ENCODE results near the gene NTSR2. TPM values are rescaled to one million over a fixed set of nuclear protein-coding genes. Genes with fewer than 3 reads are reported as not detected.

The NTSR2 gene
- total RNA-seq, 1 experiment from 2014 or later = not detected

DNA sequence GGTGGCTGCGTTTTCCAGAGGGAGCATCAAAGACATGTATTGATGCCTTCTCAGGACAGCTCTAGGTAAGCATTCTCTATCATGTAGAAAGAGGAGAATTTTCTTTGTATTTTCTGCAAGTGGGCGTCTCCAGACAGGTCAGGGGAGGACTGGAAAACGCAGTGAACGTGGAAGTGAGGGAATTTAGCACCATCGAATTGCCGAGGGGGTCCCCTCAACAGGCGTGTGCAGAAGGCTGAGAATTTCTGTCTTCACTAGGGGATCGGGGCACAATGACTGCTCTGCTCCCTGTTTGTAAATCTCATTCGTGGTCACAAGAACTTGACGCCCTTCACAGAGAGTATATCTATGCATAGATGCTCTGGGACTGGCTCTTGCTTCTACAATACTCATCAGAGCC lies 5.0 kb upstream of the NTSR2 start:
- DNase-seq (ENCODE audit: low spot score) = no peak
- Mint-ChIP-seq H3K4me1 (peaks cover 34% of the 10 kb centered on the region), H3K36me3 (no peaks in the 10 kb centered on the region), H3K27me3 (ENCODE audit: low read depth) (peaks cover 12% of the 10 kb centered on the region), H3K27ac (no peak overlapping the region), H3K9me3 (no peaks in the 10 kb centered on the region), H3K4me3 (no peak overlapping the region)
- ATAC-seq = no peak
- POLR2A ChIA-PET = no interaction called here
- TF ChIP-seq, protein P1, sequence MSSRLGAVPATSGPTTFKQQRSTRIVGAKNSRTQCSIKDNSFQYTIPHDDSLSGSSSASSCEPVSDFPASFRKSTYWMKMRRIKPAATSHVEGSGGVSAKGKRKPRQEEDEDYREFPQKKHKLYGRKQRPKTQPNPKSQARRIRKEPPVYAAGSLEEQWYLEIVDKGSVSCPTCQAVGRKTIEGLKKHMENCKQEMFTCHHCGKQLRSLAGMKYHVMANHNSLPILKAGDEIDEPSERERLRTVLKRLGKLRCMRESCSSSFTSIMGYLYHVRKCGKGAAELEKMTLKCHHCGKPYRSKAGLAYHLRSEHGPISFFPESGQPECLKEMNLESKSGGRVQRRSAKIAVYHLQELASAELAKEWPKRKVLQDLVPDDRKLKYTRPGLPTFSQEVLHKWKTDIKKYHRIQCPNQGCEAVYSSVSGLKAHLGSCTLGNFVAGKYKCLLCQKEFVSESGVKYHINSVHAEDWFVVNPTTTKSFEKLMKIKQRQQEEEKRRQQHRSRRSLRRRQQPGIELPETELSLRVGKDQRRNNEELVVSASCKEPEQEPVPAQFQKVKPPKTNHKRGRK (CRISPR knock-in tag; IDR thresholded peaks at IDR 0.05; ENCODE audit: borderline replicate concordance) = no peak
- TF ChIP-seq, protein P2, sequence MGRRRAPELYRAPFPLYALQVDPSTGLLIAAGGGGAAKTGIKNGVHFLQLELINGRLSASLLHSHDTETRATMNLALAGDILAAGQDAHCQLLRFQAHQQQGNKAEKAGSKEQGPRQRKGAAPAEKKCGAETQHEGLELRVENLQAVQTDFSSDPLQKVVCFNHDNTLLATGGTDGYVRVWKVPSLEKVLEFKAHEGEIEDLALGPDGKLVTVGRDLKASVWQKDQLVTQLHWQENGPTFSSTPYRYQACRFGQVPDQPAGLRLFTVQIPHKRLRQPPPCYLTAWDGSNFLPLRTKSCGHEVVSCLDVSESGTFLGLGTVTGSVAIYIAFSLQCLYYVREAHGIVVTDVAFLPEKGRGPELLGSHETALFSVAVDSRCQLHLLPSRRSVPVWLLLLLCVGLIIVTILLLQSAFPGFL (CRISPR knock-in tag; IDR thresholded peaks at IDR 0.05; ENCODE audit: borderline replicate concordance) = no peak
- TF ChIP-seq ZBTB21 (CRISPR knock-in tag; IDR thresholded peaks at IDR 0.05; ENCODE audit: borderline replicate concordance) (no peak), ESRRA (CRISPR knock-in tag; IDR thresholded peaks at IDR 0.05; ENCODE audit: borderline replicate concordance) (no peak), CBFB (CRISPR knock-in tag; IDR thresholded peaks at IDR 0.05; ENCODE audit: low read depth) (no peak)
- CTCF ChIA-PET = no interaction called here

DNA sequence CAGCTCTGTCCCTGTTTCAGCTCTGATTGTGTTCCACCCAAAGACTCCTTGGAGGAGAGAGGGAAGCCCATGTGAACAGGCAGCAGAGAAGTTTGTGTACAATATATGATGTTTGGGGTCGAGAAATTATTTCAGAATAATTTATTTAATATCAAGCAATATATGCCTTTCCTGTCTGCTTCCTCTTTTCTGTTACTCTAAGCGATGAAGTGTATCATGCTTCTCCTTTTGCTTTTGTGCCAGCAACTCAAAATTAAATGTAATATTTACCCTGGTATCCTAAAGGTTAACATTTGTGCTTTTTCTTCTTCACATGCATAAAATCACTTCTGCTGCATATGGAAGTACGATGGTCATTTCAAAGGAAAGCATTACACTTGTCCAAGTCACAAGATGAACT lies 2.4 kb upstream of the NTSR2 start:
- H3K36me3 Mint-ChIP-seq = no peaks in the 10 kb centered on the region
- peaks cover 32% of the 10 kb centered on the region for H3K27me3 Mint-ChIP-seq (ENCODE audit: low read depth)
- no peak for ATAC-seq

DNA sequence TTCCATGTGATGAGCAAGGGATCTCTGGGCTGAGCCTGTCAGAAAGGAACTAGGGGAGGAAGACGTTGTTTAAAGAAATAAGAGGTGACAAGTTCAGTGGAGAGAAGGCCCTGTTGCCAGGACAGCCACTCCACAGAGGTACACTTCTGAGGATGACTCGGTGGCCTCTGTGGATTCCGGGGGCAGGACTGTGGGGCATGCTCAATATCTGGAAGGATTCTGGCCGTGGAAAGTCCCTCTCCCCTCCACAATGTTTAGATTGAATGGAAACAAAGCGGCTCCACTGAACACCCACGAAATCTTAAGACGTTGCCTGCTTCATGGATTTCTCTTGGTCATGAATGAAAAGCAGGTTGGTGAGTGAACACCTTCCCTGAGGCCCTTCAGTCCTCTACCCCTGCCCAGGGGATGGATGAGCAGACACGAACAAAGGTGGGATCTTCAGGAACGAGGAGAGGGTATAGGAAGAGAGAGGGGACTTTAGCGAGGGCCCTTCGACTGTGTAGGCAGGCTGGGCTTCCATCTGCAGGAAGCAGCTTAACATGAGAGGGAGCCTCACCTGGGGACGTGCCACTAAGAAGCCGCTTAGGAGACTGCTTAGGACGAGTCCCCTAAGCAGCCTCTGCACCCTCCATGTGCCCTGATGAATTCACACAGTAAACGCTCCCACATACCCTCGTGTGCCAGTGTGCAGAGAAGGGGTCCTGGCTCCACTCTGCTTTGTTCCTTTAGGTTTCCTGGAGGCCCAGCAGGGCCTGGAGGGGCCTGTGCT lies 1.9 kb downstream of the NTSR2 start:
- peaks cover 1% of the 10 kb centered on the region; the same call in 1 of the 2 replicates for H3K36me3 Mint-ChIP-seq
- POLR2A ChIA-PET = no interaction called here
- no peak for DNase-seq (ENCODE audit: low spot score)
- no peak overlapping the region for H3K4me3 Mint-ChIP-seq
- peaks cover 9% of the 10 kb centered on the region for H3K4me1 Mint-ChIP-seq
- peaks cover 6% of the 10 kb centered on the region for H3K9me3 Mint-ChIP-seq
- H3K27me3 Mint-ChIP-seq (ENCODE audit: low read depth) = peaks cover 33% of the 10 kb centered on the region
- ATAC-seq = no peak
- no peak overlapping the region for H3K27ac Mint-ChIP-seq
- CTCF ChIA-PET = interaction anchor here (2.7 kb wide), 1 partner anchor 15 kb away, joined by 11 read pairs; no protein-coding TSS in a partner anchor
- TF ChIP-seq KAT7 (CRISPR knock-in tag; IDR thresholded peaks at IDR 0.05; ENCODE audit: borderline replicate concordance) (no peak), ZNF138 (CRISPR knock-in tag; conservative IDR thresholded peaks at IDR 0.05) (no peak), ZNF219 (CRISPR knock-in tag; IDR thresholded peaks at IDR 0.05; ENCODE audit: borderline replicate concordance) (no peak), ZNF396 (CRISPR knock-in tag; IDR thresholded peaks at IDR 0.05; ENCODE audit: borderline replicate concordance) (no peak), OVOL2 (CRISPR knock-in tag; IDR thresholded peaks at IDR 0.05; ENCODE audit: borderline replicate concordance) (no peak), RORB (CRISPR knock-in tag; IDR thresholded peaks at IDR 0.05) (no peak), ETV6 (CRISPR knock-in tag; IDR thresholded peaks at IDR 0.05) (no peak)
- TF ChIP-seq, protein P3, sequence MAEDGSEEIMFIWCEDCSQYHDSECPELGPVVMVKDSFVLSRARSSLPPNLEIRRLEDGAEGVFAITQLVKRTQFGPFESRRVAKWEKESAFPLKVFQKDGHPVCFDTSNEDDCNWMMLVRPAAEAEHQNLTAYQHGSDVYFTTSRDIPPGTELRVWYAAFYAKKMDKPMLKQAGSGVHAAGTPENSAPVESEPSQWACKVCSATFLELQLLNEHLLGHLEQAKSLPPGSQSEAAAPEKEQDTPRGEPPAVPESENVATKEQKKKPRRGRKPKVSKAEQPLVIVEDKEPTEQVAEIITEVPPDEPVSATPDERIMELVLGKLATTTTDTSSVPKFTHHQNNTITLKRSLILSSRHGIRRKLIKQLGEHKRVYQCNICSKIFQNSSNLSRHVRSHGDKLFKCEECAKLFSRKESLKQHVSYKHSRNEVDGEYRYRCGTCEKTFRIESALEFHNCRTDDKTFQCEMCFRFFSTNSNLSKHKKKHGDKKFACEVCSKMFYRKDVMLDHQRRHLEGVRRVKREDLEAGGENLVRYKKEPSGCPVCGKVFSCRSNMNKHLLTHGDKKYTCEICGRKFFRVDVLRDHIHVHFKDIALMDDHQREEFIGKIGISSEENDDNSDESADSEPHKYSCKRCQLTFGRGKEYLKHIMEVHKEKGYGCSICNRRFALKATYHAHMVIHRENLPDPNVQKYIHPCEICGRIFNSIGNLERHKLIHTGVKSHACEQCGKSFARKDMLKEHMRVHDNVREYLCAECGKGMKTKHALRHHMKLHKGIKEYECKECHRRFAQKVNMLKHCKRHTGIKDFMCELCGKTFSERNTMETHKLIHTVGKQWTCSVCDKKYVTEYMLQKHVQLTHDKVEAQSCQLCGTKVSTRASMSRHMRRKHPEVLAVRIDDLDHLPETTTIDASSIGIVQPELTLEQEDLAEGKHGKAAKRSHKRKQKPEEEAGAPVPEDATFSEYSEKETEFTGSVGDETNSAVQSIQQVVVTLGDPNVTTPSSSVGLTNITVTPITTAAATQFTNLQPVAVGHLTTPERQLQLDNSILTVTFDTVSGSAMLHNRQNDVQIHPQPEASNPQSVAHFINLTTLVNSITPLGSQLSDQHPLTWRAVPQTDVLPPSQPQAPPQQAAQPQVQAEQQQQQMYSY (CRISPR knock-in tag; IDR thresholded peaks at IDR 0.05) = no peak

More for the DNA sequence above, 2.4 kb upstream of the NTSR2 start:
- Mint-ChIP-seq H3K4me3 (no peak overlapping the region), H3K27ac (no peak overlapping the region), H3K9me3 (no peaks in the 10 kb centered on the region), H3K4me1 (peaks cover 21% of the 10 kb centered on the region)
- ChIA-PET POLR2A (interaction anchor here (0.6 kb wide), 1 partner anchor 208 kb away, joined by 4 read pairs; no protein-coding TSS in a partner anchor), CTCF (interaction anchor here (3.1 kb wide), 1 partner anchor 9 kb away, joined by 13 read pairs; no protein-coding TSS in a partner anchor)
- TF ChIP-seq FOXJ3 (CRISPR knock-in tag; IDR thresholded peaks at IDR 0.05; ENCODE audit: borderline replicate concordance) (no peak), NR1H2 (CRISPR knock-in tag; IDR thresholded peaks at IDR 0.05) (no peak), NR2C2 (CRISPR knock-in tag; IDR thresholded peaks at IDR 0.05) (no peak), ETV6 (CRISPR knock-in tag; IDR thresholded peaks at IDR 0.05) (no peak), NFYB (CRISPR knock-in tag; conservative IDR thresholded peaks at IDR 0.05; ENCODE audit: low read depth) (no peak), CBFB (CRISPR knock-in tag; IDR thresholded peaks at IDR 0.05; ENCODE audit: low read depth) (no peak), JAZF1 (CRISPR knock-in tag; IDR thresholded peaks at IDR 0.05) (no peak), NFE2L1 (CRISPR knock-in tag; IDR thresholded peaks at IDR 0.05) (no peak), ELF4 (CRISPR knock-in tag; IDR thresholded peaks at IDR 0.05; ENCODE audit: low read depth) (no peak), ZNF219 (CRISPR knock-in tag; IDR thresholded peaks at IDR 0.05; ENCODE audit: borderline replicate concordance) (no peak), SMAD4 (CRISPR knock-in tag; IDR thresholded peaks at IDR 0.05) (no peak), ZBTB21 (CRISPR knock-in tag; IDR thresholded peaks at IDR 0.05; ENCODE audit: borderline replicate concordance) (no peak), ZNF121 (CRISPR knock-in tag; IDR thresholded peaks at IDR 0.05) (no peak)
- TF ChIP-seq, protein P4, sequence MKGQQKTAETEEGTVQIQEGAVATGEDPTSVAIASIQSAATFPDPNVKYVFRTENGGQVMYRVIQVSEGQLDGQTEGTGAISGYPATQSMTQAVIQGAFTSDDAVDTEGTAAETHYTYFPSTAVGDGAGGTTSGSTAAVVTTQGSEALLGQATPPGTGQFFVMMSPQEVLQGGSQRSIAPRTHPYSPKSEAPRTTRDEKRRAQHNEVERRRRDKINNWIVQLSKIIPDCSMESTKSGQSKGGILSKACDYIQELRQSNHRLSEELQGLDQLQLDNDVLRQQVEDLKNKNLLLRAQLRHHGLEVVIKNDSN (CRISPR knock-in tag; IDR thresholded peaks at IDR 0.05) = no peak
- TF ChIP-seq, protein P5, sequence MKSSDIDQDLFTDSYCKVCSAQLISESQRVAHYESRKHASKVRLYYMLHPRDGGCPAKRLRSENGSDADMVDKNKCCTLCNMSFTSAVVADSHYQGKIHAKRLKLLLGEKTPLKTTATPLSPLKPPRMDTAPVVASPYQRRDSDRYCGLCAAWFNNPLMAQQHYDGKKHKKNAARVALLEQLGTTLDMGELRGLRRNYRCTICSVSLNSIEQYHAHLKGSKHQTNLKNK (CRISPR knock-in tag; IDR thresholded peaks at IDR 0.05) = no peak
- TF ChIP-seq, protein P6, sequence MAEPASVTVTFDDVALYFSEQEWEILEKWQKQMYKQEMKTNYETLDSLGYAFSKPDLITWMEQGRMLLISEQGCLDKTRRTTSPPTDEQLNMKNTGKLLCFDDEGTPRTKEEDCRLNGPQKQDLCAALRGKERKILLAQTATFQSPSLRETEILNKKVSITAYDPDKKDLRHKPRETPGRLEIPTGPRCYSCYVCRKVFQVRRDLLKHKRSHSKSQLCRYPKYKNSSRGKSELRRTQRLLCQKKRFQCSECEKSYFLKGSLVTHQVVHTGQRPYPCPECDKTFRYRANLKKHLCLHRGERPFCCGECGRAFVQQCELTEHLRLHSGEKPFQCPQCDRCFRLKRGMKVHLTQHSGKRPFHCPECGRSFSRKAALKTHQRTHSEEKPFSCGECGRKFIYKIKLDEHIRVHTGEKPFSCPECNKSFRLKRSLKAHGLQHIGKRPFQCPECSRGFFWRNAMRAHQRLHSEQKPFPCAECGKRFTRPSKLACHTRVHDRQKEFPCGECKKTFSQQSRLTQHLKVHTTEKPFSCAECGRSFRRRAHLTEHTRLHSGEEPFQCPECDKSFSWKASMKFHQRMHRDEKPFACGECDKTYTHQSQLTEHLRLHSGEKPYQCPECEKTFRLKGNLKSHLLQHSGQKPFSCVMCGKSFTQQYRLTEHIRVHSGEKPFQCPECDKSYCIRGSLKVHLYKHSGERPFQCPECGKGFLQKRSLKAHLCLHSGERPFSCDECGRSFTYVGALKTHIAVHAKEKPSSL (CRISPR knock-in tag; conservative IDR thresholded peaks at IDR 0.05) = no peak
- DNase-seq (ENCODE audit: low spot score) = no peak

Data from WTC11 (cell line).